Osteocyte (in vitro differentiated cells): ENCODE measurements around the gene CDYL. TPM values are rescaled to one million over a fixed set of nuclear protein-coding genes. Genes with fewer than 3 reads are reported as not detected.

Experiments used
- DNase-seq: peaks from one replicate; pipeline ENCODE4 v3.0.0; 2021; ENCODE audit warnings: mixed read lengths; ENCODE audit not compliant: unreplicated experiment; ENCODE audit errors: extremely low spot score
- H3K27ac Mint-ChIP-seq: one replicate; pipeline ENCODE4 v1.8.0; 2021; ENCODE audit warnings: mild to moderate bottlenecking, mixed read lengths; ENCODE audit not compliant: unreplicated experiment
- H3K27me3 Mint-ChIP-seq: one replicate; pipeline ENCODE4 v1.8.0; 2021; ENCODE audit warnings: mixed read lengths; ENCODE audit not compliant: unreplicated experiment
- H3K36me3 Mint-ChIP-seq: one replicate; pipeline ENCODE4 v1.8.0; 2021; ENCODE audit warnings: mixed read lengths; ENCODE audit not compliant: unreplicated experiment
- H3K4me1 Mint-ChIP-seq: one replicate; pipeline ENCODE4 v1.8.0; 2021; ENCODE audit warnings: mixed read lengths; ENCODE audit not compliant: unreplicated experiment
- H3K4me3 Mint-ChIP-seq: one replicate; pipeline ENCODE4 v1.8.0; 2021; ENCODE audit warnings: mild to moderate bottlenecking, moderate library complexity, mixed read lengths; ENCODE audit not compliant: unreplicated experiment
- H3K9me3 Mint-ChIP-seq: one replicate; pipeline ENCODE4 v1.8.0; 2021; ENCODE audit warnings: mixed read lengths; ENCODE audit not compliant: unreplicated experiment
- CTCF ChIP-seq: fragments of 200-600 bp; sonication (generic); IDR thresholded peaks from 2 replicates; pipeline ENCODE4 v1.5.0; 2021; ENCODE audit warnings: antibody characterized with exemption, mild to moderate bottlenecking, moderate library complexity
- total RNA-seq: library from RNA; stranded (reverse); gene quantifications from 2 replicates; pipeline ENCODE4 v1.2.1, GENCODE V29; 2021

Gene CDYL
- total RNA-seq, 1 donor from 2014 or later = 39.8 TPM

- Mint-ChIP-seq H3K27me3 (peaks cover 5% of the 10 kb centered on the region), H3K27ac (no peak overlapping the region), H3K4me3 (no peak overlapping the region), H3K36me3 (no peaks in the 10 kb centered on the region), H3K4me1 (no peaks in the 10 kb centered on the region), H3K9me3 (no peaks in the 10 kb centered on the region)
- TF ChIP-seq CTCF = no peak
- DNase-seq = no peak
Measured at GRCh38 chr6:4743062-4743461, 33.1 kb upstream of the CDYL start.

- H3K4me3 Mint-ChIP-seq = no peak overlapping the region
- no peak overlapping the region for H3K27ac Mint-ChIP-seq
- H3K27me3 Mint-ChIP-seq = peaks cover 8% of the 10 kb centered on the region
- DNase-seq = no peak
- no peaks in the 10 kb centered on the region for H3K9me3 Mint-ChIP-seq
- H3K36me3 Mint-ChIP-seq = no peaks in the 10 kb centered on the region
- TF ChIP-seq CTCF = no peak
- H3K4me1 Mint-ChIP-seq = no peaks in the 10 kb centered on the region
Measured at GRCh38 chr6:4743926-4744325, 32.3 kb upstream of the CDYL start.

- Mint-ChIP-seq H3K4me1 (no peaks in the 10 kb centered on the region), H3K9me3 (no peaks in the 10 kb centered on the region), H3K27me3 (peaks cover 11% of the 10 kb centered on the region), H3K27ac (no peak overlapping the region), H3K4me3 (no peak overlapping the region), H3K36me3 (no peaks in the 10 kb centered on the region)
- no peak for TF ChIP-seq CTCF
- DNase-seq = no peak
Measured at GRCh38 chr6:4747588-4747987, 28.6 kb upstream of the CDYL start.

GRCh38 chr6:4751823-4752464, 24.3 kb upstream of the CDYL start:
- Mint-ChIP-seq H3K4me3 (no peak overlapping the region), H3K27me3 (peaks cover 32% of the 10 kb centered on the region), H3K4me1 (no peaks in the 10 kb centered on the region), H3K9me3 (no peaks in the 10 kb centered on the region), H3K36me3 (peaks cover 2% of the 10 kb centered on the region), H3K27ac (no peak overlapping the region)
- DNase-seq = no peak
- TF ChIP-seq CTCF = no peak

- H3K27ac Mint-ChIP-seq = no peak overlapping the region
- TF ChIP-seq CTCF = no peak
- no peaks in the 10 kb centered on the region for H3K4me1 Mint-ChIP-seq
- H3K9me3 Mint-ChIP-seq = no peaks in the 10 kb centered on the region
- no peak overlapping the region for H3K4me3 Mint-ChIP-seq
- H3K36me3 Mint-ChIP-seq = peaks cover 2% of the 10 kb centered on the region
- peaks cover 35% of the 10 kb centered on the region for H3K27me3 Mint-ChIP-seq
- no peak for DNase-seq
Measured at GRCh38 chr6:4756247-4756646, 20.0 kb upstream of the CDYL start.
